Measurements from ENCODE around the gene MSL3.

Gene MSL3

GRCh38 chrX:11757719-11758399 lies at the start of gene MSL3:
Gene MSL3 (plus strand): TSS chrX:11758237. CDS start chrX:11758264, 27 bp downstream.
- H3K4me3 ChIP-seq (ENCODE audit: low read depth in 1 of 5, low read length in 5 of 5) = peak within 1 kb of the TSS; percentile 65 to 80 (median 74)
- H3K27me3 ChIP-seq (ENCODE audit: control insufficient read depth in 5 of 5, insufficient read depth in 4 of 5, low read length in 5 of 5) = peaks cover 0 to 10% (median 2%) of the 10 kb centered on the region in 5 donors
- peak within 1 kb of the TSS; percentile 58 to 72 (median 65) for H3K9ac ChIP-seq (ENCODE audit: low read length in 5 of 5)
- no peaks in the 10 kb centered on the region for H3K9me3 ChIP-seq (ENCODE audit: control insufficient read depth in 5 of 5, low read length in 5 of 5)
- H3K4me1 ChIP-seq (ENCODE audit: control insufficient read depth in 5 of 5, insufficient read depth in 5 of 5, low read length in 5 of 5) = peaks cover 0 to 15% (median 13%) of the 10 kb centered on the region in 5 donors
- H3K27ac ChIP-seq (ENCODE audit: low read depth, low read length) = peak within 1 kb of the TSS; percentile 81
- peaks cover 0 to 11% (median 8%) of the 10 kb centered on the region in 5 donors for H3K36me3 ChIP-seq (ENCODE audit: control insufficient read depth in 5 of 5, insufficient read depth in 5 of 5, low read length in 5 of 5)

GRCh38 chrX:11722304-11722703 lies 35.7 kb upstream of the MSL3 start:
- Histone ChIP-seq H3K36me3 (ENCODE audit: control insufficient read depth in 5 of 5, insufficient read depth in 5 of 5, low read length in 5 of 5) (no peaks in the 10 kb centered on the region), H3K9ac (ENCODE audit: low read length in 5 of 5) (no peak overlapping the region), H3K27ac (ENCODE audit: low read depth, low read length) (no peak overlapping the region), H3K9me3 (ENCODE audit: control insufficient read depth in 5 of 5, low read length in 5 of 5) (no peaks in the 10 kb centered on the region), H3K4me3 (ENCODE audit: low read depth in 1 of 5, low read length in 5 of 5) (no peak overlapping the region), H3K27me3 (ENCODE audit: control insufficient read depth in 5 of 5, insufficient read depth in 4 of 5, low read length in 5 of 5) (peaks cover 0 to 15% (median 4%) of the 10 kb centered on the region in 5 donors), H3K4me1 (ENCODE audit: control insufficient read depth in 5 of 5, insufficient read depth in 5 of 5, low read length in 5 of 5) (no peaks in the 10 kb centered on the region)

GRCh38 chrX:11724122-11725017 lies 33.7 kb upstream of the MSL3 start:
- H3K27ac ChIP-seq (ENCODE audit: low read depth, low read length) = no peak overlapping the region
- H3K36me3 ChIP-seq (ENCODE audit: control insufficient read depth in 5 of 5, insufficient read depth in 5 of 5, low read length in 5 of 5) = no peaks in the 10 kb centered on the region
- no peak overlapping the region for H3K9ac ChIP-seq (ENCODE audit: low read length in 5 of 5)
- no peaks in the 10 kb centered on the region for H3K9me3 ChIP-seq (ENCODE audit: control insufficient read depth in 5 of 5, low read length in 5 of 5)
- peaks cover 0 to 15% (median 4%) of the 10 kb centered on the region in 5 donors for H3K27me3 ChIP-seq (ENCODE audit: control insufficient read depth in 5 of 5, insufficient read depth in 4 of 5, low read length in 5 of 5)
- H3K4me3 ChIP-seq (ENCODE audit: low read depth in 1 of 5, low read length in 5 of 5) = no peak overlapping the region
- no peaks in the 10 kb centered on the region for H3K4me1 ChIP-seq (ENCODE audit: control insufficient read depth in 5 of 5, insufficient read depth in 5 of 5, low read length in 5 of 5)

GRCh38 chrX:11725631-11726442 lies 32.2 kb upstream of the MSL3 start:
- H3K36me3 ChIP-seq (ENCODE audit: control insufficient read depth in 5 of 5, insufficient read depth in 5 of 5, low read length in 5 of 5) = no peaks in the 10 kb centered on the region
- no peaks in the 10 kb centered on the region for H3K4me1 ChIP-seq (ENCODE audit: control insufficient read depth in 5 of 5, insufficient read depth in 5 of 5, low read length in 5 of 5)
- no peaks in the 10 kb centered on the region for H3K9me3 ChIP-seq (ENCODE audit: control insufficient read depth in 5 of 5, low read length in 5 of 5)
- H3K27me3 ChIP-seq (ENCODE audit: control insufficient read depth in 5 of 5, insufficient read depth in 4 of 5, low read length in 5 of 5) = peaks cover 0 to 3% (median 0%) of the 10 kb centered on the region in 5 donors
- H3K9ac ChIP-seq (ENCODE audit: low read length in 5 of 5) = no peak overlapping the region
- no peak overlapping the region for H3K4me3 ChIP-seq (ENCODE audit: low read depth in 1 of 5, low read length in 5 of 5)
- H3K27ac ChIP-seq (ENCODE audit: low read depth, low read length) = no peak overlapping the region

GRCh38 chrX:11728556-11728955 lies 29.5 kb upstream of the MSL3 start:
- Histone ChIP-seq H3K9me3 (ENCODE audit: control insufficient read depth in 5 of 5, low read length in 5 of 5) (no peaks in the 10 kb centered on the region), H3K27me3 (ENCODE audit: control insufficient read depth in 5 of 5, insufficient read depth in 4 of 5, low read length in 5 of 5) (peaks cover 0 to 4% (median 0%) of the 10 kb centered on the region in 5 donors)

GRCh38 chrX:11733614-11734013 lies 24.4 kb upstream of the MSL3 start:
- Histone ChIP-seq H3K4me1 (ENCODE audit: control insufficient read depth in 5 of 5, insufficient read depth in 5 of 5, low read length in 5 of 5) (no peaks in the 10 kb centered on the region), H3K9me3 (ENCODE audit: control insufficient read depth in 5 of 5, low read length in 5 of 5) (no peaks in the 10 kb centered on the region), H3K27me3 (ENCODE audit: control insufficient read depth in 5 of 5, insufficient read depth in 4 of 5, low read length in 5 of 5) (peaks cover 0 to 8% (median 0%) of the 10 kb centered on the region in 5 donors), H3K9ac (ENCODE audit: low read length in 5 of 5) (no peak overlapping the region), H3K4me3 (ENCODE audit: low read depth in 1 of 5, low read length in 5 of 5) (no peak overlapping the region), H3K27ac (ENCODE audit: low read depth, low read length) (no peak overlapping the region), H3K36me3 (ENCODE audit: control insufficient read depth in 5 of 5, insufficient read depth in 5 of 5, low read length in 5 of 5) (no peaks in the 10 kb centered on the region)

More at GRCh38 chrX:11728556-11728955, 29.5 kb upstream of the MSL3 start:
- no peak overlapping the region for H3K9ac ChIP-seq (ENCODE audit: low read length in 5 of 5)
- no peak overlapping the region for H3K4me3 ChIP-seq (ENCODE audit: low read depth in 1 of 5, low read length in 5 of 5)
- no peaks in the 10 kb centered on the region for H3K4me1 ChIP-seq (ENCODE audit: control insufficient read depth in 5 of 5, insufficient read depth in 5 of 5, low read length in 5 of 5)
- H3K36me3 ChIP-seq (ENCODE audit: control insufficient read depth in 5 of 5, insufficient read depth in 5 of 5, low read length in 5 of 5) = no peaks in the 10 kb centered on the region
- no peak overlapping the region for H3K27ac ChIP-seq (ENCODE audit: low read depth, low read length)

- Histone ChIP-seq H3K9ac (ENCODE audit: low read length in 5 of 5) (no peak overlapping the region), H3K36me3 (ENCODE audit: control insufficient read depth in 5 of 5, insufficient read depth in 5 of 5, low read length in 5 of 5) (no peaks in the 10 kb centered on the region), H3K4me1 (ENCODE audit: control insufficient read depth in 5 of 5, insufficient read depth in 5 of 5, low read length in 5 of 5) (no peaks in the 10 kb centered on the region), H3K27ac (ENCODE audit: low read depth, low read length) (no peak overlapping the region), H3K27me3 (ENCODE audit: control insufficient read depth in 5 of 5, insufficient read depth in 4 of 5, low read length in 5 of 5) (peaks cover 0 to 12% (median 2%) of the 10 kb centered on the region in 5 donors), H3K9me3 (ENCODE audit: control insufficient read depth in 5 of 5, low read length in 5 of 5) (no peaks in the 10 kb centered on the region), H3K4me3 (ENCODE audit: low read depth in 1 of 5, low read length in 5 of 5) (no peak overlapping the region)
Observed at GRCh38 chrX:11739776-11740175, 18.3 kb upstream of the MSL3 start.

GRCh38 chrX:11740794-11741193 lies 17.2 kb upstream of the MSL3 start:
- H3K27me3 ChIP-seq (ENCODE audit: control insufficient read depth in 5 of 5, insufficient read depth in 4 of 5, low read length in 5 of 5) = peaks cover 0 to 14% (median 4%) of the 10 kb centered on the region in 5 donors
- H3K9ac ChIP-seq (ENCODE audit: low read length in 5 of 5) = no peak overlapping the region
- no peaks in the 10 kb centered on the region for H3K9me3 ChIP-seq (ENCODE audit: control insufficient read depth in 5 of 5, low read length in 5 of 5)
- no peak overlapping the region for H3K27ac ChIP-seq (ENCODE audit: low read depth, low read length)
- H3K4me1 ChIP-seq (ENCODE audit: control insufficient read depth in 5 of 5, insufficient read depth in 5 of 5, low read length in 5 of 5) = no peaks in the 10 kb centered on the region
- H3K4me3 ChIP-seq (ENCODE audit: low read depth in 1 of 5, low read length in 5 of 5) = no peak overlapping the region
- H3K36me3 ChIP-seq (ENCODE audit: control insufficient read depth in 5 of 5, insufficient read depth in 5 of 5, low read length in 5 of 5) = no peaks in the 10 kb centered on the region

GRCh38 chrX:11741574-11741973 lies 16.5 kb upstream of the MSL3 start:
- H3K4me1 ChIP-seq (ENCODE audit: control insufficient read depth in 5 of 5, insufficient read depth in 5 of 5, low read length in 5 of 5) = no peaks in the 10 kb centered on the region

More at GRCh38 chrX:11741574-11741973, 16.5 kb upstream of the MSL3 start:
- Histone ChIP-seq H3K9ac (ENCODE audit: low read length in 5 of 5) (no peak overlapping the region), H3K36me3 (ENCODE audit: control insufficient read depth in 5 of 5, insufficient read depth in 5 of 5, low read length in 5 of 5) (no peaks in the 10 kb centered on the region), H3K4me3 (ENCODE audit: low read depth in 1 of 5, low read length in 5 of 5) (no peak overlapping the region), H3K27me3 (ENCODE audit: control insufficient read depth in 5 of 5, insufficient read depth in 4 of 5, low read length in 5 of 5) (peaks cover 0 to 14% (median 5%) of the 10 kb centered on the region in 5 donors), H3K9me3 (ENCODE audit: control insufficient read depth in 5 of 5, low read length in 5 of 5) (no peaks in the 10 kb centered on the region), H3K27ac (ENCODE audit: low read depth, low read length) (no peak overlapping the region)
